Ovary (tissue), 9 donors: ENCODE measurements around the gene GPX4. TPM values are rescaled to one million over a fixed set of nuclear protein-coding genes. Genes with fewer than 3 reads are reported as not detected.

Experiments
- DNase-seq, 5 donors: peaks; one replicate each; pipeline ENCODE4 v3.0.0-alpha.2; 2019 to 2020
- H3K27ac ChIP-seq, 2 donors: fragments of 200-600 bp; one replicate each; pipeline versions ENCODE4 v1.5.1 to v1.8.0; 2019 to 2022
- H3K27me3 ChIP-seq: fragments of 200-600 bp; one replicate; pipeline ENCODE4 v1.8.0; 2022
- H3K36me3 ChIP-seq: fragments of 200-600 bp; sonication (generic); one replicate; pipeline ENCODE4 v1.5.1; 2019
- H3K4me1 ChIP-seq: one replicate; pipeline ENCODE4 v1.8.1; 2013; ENCODE audit warnings: mild to moderate bottlenecking, moderate library complexity; ENCODE audit not compliant: insufficient read depth
- H3K4me3 ChIP-seq: fragments of 200-600 bp; sonication (generic); one replicate; pipeline ENCODE4 v1.5.1; 2017
- H3K9me3 ChIP-seq, 2 donors: fragments of 200-600 bp in 1 of 2; sonication (generic) in 1 of 2; one replicate each; pipeline versions ENCODE4 v1.5.1 to v1.8.1; 2013 to 2019; ENCODE audit warnings: mild to moderate bottlenecking in 1 of 2, moderate library complexity in 1 of 2
- EP300 ChIP-seq: sonication (generic); formaldehyde crosslinking; IDR thresholded peaks from one replicate; pipeline ENCODE4 v1.6.1; 2017; ENCODE audit warnings: antibody characterized with exemption
- POLR2A ChIP-seq: fragments of 450-650 bp; IDR thresholded peaks from one replicate; pipeline ENCODE4 v1.6.1; 2017; ENCODE audit warnings: antibody characterized with exemption, mild to moderate bottlenecking, moderate library complexity
- WGBS, 3 donors: extraction: QIAGEN DNeasy Blood & Tissue Kit in 1 of 3; methylation state at CpG; one replicate each; pipeline versions ENCODE4 v1.1.5 to v1.1.7; 2013 to 2017; 5-methylcytosine and 5-hydroxymethylcytosine counted together
- intact Hi-C, 4 donors: fragments of 100-400 bp; cut with DNase I; formaldehyde crosslinking; loops; one replicate each; pipeline versions ENCODE4 v1.11.0 to v1.15.1; 2022 to 2023
- polyA plus RNA-seq, 2 donors: library from polyadenylated mRNA; stranded (reverse); fragments of 200-250 nt in 1 of 2; fragments of 350-450 nt in 1 of 2; fragmentation: Illumina TruSeq in 1 of 2; extraction: RNeasy Lipid Tissue Mini Kit (QIAGEN cat#74804) in 1 of 2; gene quantifications; one replicate each; pipeline ENCODE4 v1.2.3, GENCODE V29; 2013 to 2014
- total RNA-seq, 7 donors: library from RNA; depleted of rRNA in 2 of 7; stranded (reverse); fragments of >200 nt in 2 of 7; fragmentation: NEBNext Ultra II Directional in 3 of 7; extraction: Animal tissue kit (Norgen Biotek cat#: 25700) in 3 of 7; gene quantifications; one replicate each; pipeline versions ENCODE4 v1.1.0 to v1.2.4, GENCODE V29; 2016 to 2023
- TF ChIP-seq, protein P1 (sequence below), 3 donors: fragments of 450-650 bp in 2 of 3; fragments of 200-600 bp in 1 of 3; IDR thresholded peaks; one replicate each; pipeline versions ENCODE4 v1.5.1 to v1.8.0; 2016 to 2022; ENCODE audit warnings: antibody characterized with exemption in 3 of 3, mild to moderate bottlenecking in 1 of 3
- donor health status: DM: no; HTN: no; CAD: no; lungs with moderate emphysema.
- donor health status: DM: no; HTN: no; CAD: no.
- donor health status: Bipolar disorder and iron deficiency.
- donor health status: DM: yes; HTN: yes; CAD: no.
- donor health status: DM: no; HTN: no; CAD: no.
- donor health status: DM: yes; HTN: yes; CAD: no.

The GPX4 gene
- total and polyA plus RNA-seq, 9 donors: 189 to 450 (median 247) TPM

DNA sequence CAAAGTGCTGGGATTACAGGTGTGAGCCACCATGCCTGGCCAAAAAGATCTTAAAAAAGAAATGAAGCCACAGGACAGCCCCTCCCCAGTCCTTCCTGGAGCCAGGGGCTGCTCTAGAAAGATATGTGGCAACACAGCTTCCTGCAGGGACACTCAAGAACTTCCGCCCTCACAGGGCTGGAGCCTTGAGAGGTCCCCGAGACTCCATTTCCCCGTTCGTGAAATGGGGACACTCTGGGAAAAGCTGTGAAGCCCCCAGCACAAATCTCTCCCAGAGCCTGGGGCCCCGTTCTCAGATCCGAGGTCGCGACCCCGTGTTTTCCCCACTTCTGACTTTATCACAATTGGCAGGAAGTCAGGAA is 2.5 kb upstream of the GPX4 start:
- TF ChIP-seq, protein P1, sequence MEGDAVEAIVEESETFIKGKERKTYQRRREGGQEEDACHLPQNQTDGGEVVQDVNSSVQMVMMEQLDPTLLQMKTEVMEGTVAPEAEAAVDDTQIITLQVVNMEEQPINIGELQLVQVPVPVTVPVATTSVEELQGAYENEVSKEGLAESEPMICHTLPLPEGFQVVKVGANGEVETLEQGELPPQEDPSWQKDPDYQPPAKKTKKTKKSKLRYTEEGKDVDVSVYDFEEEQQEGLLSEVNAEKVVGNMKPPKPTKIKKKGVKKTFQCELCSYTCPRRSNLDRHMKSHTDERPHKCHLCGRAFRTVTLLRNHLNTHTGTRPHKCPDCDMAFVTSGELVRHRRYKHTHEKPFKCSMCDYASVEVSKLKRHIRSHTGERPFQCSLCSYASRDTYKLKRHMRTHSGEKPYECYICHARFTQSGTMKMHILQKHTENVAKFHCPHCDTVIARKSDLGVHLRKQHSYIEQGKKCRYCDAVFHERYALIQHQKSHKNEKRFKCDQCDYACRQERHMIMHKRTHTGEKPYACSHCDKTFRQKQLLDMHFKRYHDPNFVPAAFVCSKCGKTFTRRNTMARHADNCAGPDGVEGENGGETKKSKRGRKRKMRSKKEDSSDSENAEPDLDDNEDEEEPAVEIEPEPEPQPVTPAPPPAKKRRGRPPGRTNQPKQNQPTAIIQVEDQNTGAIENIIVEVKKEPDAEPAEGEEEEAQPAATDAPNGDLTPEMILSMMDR (IDR thresholded peaks at IDR 0.05): no peak
- no peak for TF ChIP-seq POLR2A
- no peak for TF ChIP-seq EP300
- 21 to 27% (median 25%) methylated on average over 9 of the region's 9 CpGs for WGBS, 3 donors
- H3K27me3 ChIP-seq: no peaks in the 10 kb centered on the region
- peak overlapping the region; percentile 84 to 88 for H3K27ac ChIP-seq
- no peak overlapping the region for H3K4me3 ChIP-seq
- H3K4me1 ChIP-seq: peaks cover 31% of the 10 kb centered on the region
- DNase-seq: peak in 2 of 5 donors; percentile 55 to 62
- no peaks in the 10 kb centered on the region for H3K9me3 ChIP-seq
- intact Hi-C loops: loop anchor here in 3 of 4 donors (5.0 to 10.0 kb wide), 3 partner anchors 71 to 177 kb away; partner anchors contain the start of genes ARID3A (in 1 of the 3), RNU6-2 (in 1 of the 3), SBNO2 (in 1 of the 3) and TMEM259 (in 1 of the 3)
- no peaks in the 10 kb centered on the region for H3K36me3 ChIP-seq

DNA sequence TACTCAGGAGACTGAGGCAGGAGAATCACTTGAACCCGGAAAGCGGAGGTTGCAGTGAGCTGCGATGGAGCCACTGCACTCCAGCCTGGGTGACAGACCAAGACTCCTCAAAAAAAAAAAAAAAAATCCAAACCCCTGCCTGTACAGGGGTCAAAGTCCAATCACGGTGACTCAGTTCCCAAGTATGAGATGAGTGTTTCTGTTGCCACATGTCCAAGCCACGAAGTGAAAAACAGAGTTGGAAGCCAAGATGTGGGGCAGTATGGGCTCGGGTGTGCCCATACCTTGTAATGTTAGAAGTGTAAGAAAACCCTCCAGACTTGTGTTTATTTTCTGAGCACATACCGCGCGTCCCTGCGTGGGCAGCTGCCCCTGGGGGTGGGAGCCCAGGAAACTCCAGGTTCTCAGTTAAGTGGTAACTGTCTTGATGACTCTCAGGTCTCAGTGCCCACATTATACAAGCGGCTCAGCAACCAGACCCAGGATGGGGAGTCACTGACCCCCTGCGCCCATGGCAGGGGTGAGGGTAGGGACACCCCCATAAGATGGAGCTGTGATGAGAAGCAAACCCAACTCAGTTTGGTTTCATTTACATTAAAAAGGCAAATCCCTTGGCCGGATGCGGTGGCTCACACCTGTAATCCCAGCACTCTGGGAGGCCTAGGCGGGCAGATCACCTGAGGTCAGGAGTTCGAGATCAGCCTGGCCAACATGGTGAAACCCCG is 1.2 kb upstream of the GPX4 start:
- H3K27me3 ChIP-seq: no peaks in the 10 kb centered on the region
- intact Hi-C loops: loop anchor here in 3 of 4 donors (5.0 to 10.0 kb wide), 3 partner anchors 70 to 178 kb away; partner anchors contain the start of genes ARID3A (in 1 of the 3), RNU6-2 (in 1 of the 3), SBNO2 (in 1 of the 3) and TMEM259 (in 1 of the 3)
- no peaks in the 10 kb centered on the region for H3K36me3 ChIP-seq
- 33 to 40% (median 37%) methylated on average over 17 of the region's 17 CpGs for WGBS, 3 donors
- peak; percentile 52 to 83 (median 67) for DNase-seq
- peak overlapping the region; percentile 84 to 88 for H3K27ac ChIP-seq
- H3K4me1 ChIP-seq: peaks cover 31% of the 10 kb centered on the region
- TF ChIP-seq POLR2A (no peak), EP300 (peak; percentile 43)
- TF ChIP-seq, protein P1 (IDR thresholded peaks at IDR 0.05): no peak
- H3K9me3 ChIP-seq: no peaks in the 10 kb centered on the region
- H3K4me3 ChIP-seq: no peak overlapping the region

DNA sequence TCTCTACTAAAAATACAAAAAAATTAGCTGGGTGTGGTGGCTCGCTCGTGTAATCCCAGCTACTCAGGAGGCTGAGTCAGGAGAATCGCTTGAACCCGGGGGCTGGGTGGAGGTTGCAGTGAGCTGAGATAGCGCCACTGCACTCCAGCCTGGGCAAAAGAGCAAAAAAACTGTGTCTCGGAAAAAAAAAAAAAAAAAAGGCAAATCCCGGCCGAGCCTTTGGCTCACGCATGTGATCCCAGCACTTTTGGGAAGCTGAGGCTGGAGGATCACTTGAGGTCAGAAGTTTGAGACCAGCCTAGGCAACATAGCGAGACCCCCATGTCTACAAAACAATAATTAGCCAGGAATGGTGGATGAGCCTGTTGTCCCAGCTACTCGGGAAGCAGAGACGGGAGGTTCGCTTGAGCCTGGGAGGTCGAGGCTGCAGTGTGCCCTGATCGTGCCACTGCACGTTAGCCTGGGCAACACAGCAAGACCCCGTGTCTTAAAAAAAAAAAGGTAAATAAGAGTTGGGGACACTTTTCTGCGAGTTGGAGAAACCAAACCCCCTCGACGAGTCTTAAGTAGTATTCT is 574 bp upstream of the GPX4 start:
- intact Hi-C loops: loop anchor here in 3 of 4 donors (5.0 to 10.0 kb wide), 3 partner anchors 69 to 178 kb away; partner anchors contain the start of genes ARID3A (in 1 of the 3), RNU6-2 (in 1 of the 3), SBNO2 (in 1 of the 3) and TMEM259 (in 1 of the 3)
- H3K4me1 ChIP-seq: peaks cover 29% of the 10 kb centered on the region

More for the DNA sequence above, 574 bp upstream of the GPX4 start:
- Histone ChIP-seq H3K27me3 (no peaks in the 10 kb centered on the region), H3K27ac (peak overlapping the region; percentile 84 to 88), H3K36me3 (no peaks in the 10 kb centered on the region), H3K9me3 (no peaks in the 10 kb centered on the region), H3K4me3 (peak overlapping the region; percentile 34)
- peak in 1 of 5 donors; percentile 41 for DNase-seq
- TF ChIP-seq, protein P1 (IDR thresholded peaks at IDR 0.05): no peak
- TF ChIP-seq EP300: no peak
- no peak for TF ChIP-seq POLR2A
- 22 to 27% (median 27%) methylated on average over 20 of the region's 20 CpGs for WGBS, 3 donors
